Measurements from ENCODE around the gene ACAT1.

DNA sequence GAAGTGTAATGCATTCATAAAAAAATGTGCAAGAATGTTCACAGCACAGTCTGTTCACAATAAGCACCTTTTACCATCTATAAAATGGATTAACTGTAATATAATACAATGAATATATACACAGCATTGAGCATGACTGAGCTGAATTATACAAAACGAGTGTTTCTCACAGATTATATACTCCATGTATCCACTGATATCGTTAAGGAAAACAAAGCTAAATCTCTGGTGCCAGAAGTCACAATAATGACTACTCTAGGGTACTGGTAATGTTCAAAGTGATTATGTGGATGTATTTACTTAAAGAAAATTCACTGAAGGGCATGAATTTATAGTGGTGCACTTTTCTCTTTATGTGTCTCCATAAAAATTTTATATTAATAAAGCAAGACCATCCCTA, 33.2 kb downstream of the ACAT1 start:
- TF ChIP-seq, protein P1, sequence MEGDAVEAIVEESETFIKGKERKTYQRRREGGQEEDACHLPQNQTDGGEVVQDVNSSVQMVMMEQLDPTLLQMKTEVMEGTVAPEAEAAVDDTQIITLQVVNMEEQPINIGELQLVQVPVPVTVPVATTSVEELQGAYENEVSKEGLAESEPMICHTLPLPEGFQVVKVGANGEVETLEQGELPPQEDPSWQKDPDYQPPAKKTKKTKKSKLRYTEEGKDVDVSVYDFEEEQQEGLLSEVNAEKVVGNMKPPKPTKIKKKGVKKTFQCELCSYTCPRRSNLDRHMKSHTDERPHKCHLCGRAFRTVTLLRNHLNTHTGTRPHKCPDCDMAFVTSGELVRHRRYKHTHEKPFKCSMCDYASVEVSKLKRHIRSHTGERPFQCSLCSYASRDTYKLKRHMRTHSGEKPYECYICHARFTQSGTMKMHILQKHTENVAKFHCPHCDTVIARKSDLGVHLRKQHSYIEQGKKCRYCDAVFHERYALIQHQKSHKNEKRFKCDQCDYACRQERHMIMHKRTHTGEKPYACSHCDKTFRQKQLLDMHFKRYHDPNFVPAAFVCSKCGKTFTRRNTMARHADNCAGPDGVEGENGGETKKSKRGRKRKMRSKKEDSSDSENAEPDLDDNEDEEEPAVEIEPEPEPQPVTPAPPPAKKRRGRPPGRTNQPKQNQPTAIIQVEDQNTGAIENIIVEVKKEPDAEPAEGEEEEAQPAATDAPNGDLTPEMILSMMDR (IDR thresholded peaks at IDR 0.05; ENCODE audit: insufficient read depth, low read length, poor library complexity, severe bottlenecking) = no peak
- no peak for TF ChIP-seq EZH2phosphoT487 (conservative IDR thresholded peaks at IDR 0.05; ENCODE audit: low read length)
